Measurements from ENCODE around the gene AP1M1. TPM values are rescaled to one million over a fixed set of nuclear protein-coding genes. Genes with fewer than 3 reads are reported as not detected.

AP1M1 gene
- total and polyA plus RNA-seq, 2 experiments from 2014 or later = 56.7 to 93.3 TPM

- H4K20me1 ChIP-seq (ENCODE audit: insufficient read depth, poor library complexity, severe bottlenecking) = no peaks in the 10 kb centered on the region
- 35% methylated on average over 8 of the region's 8 CpGs for WGBS (ENCODE audit: low lambda C conversion rate, missing lambda C conversion rate)
- H3K27ac ChIP-seq = peak overlapping the region; percentile 97
- no peaks in the 10 kb centered on the region for H3K79me2 ChIP-seq
- DNase-seq (ENCODE audit: low spot score) = peak; percentile 85
- H3K4me3 ChIP-seq = no peak overlapping the region
- H3K27me3 ChIP-seq = no peaks in the 10 kb centered on the region
- H3K4me1 ChIP-seq (ENCODE audit: insufficient read depth) = peaks cover 23% of the 10 kb centered on the region
- H3K9me3 ChIP-seq (ENCODE audit: low read depth) = no peaks in the 10 kb centered on the region
- peak overlapping the region; percentile 68 for H3K4me2 ChIP-seq
- no peak overlapping the region for H2AFZ ChIP-seq
- no peaks in the 10 kb centered on the region for H3K36me3 ChIP-seq (replicated peaks; ENCODE audit: insufficient read depth, low read depth)
- TF ChIP-seq EZH2 (IDR thresholded peaks at IDR 0.05; ENCODE audit: borderline replicate concordance) (no peak), CTCF (IDR thresholded peaks at IDR 0.05; ENCODE audit: poor library complexity) (no peak), EZH2phosphoT487 (IDR thresholded peaks at IDR 0.05; ENCODE audit: low read depth, severe bottlenecking, unreplicated experiment) (no peak)
- H3K9me2 ChIP-seq (replicated peaks; ENCODE audit: insufficient read depth) = no peaks in the 10 kb centered on the region
These were observed 64.9 kb downstream of the AP1M1 start for GRCh38 chr19:16262618-16263017.

GRCh38 chr19:16263141-16263761 lies 65.5 kb downstream of the AP1M1 start:
- H3K27ac ChIP-seq = peak overlapping the region; percentile 97
- TF ChIP-seq CTCF (IDR thresholded peaks at IDR 0.05; ENCODE audit: poor library complexity) (no peak), EZH2phosphoT487 (IDR thresholded peaks at IDR 0.05; ENCODE audit: low read depth, severe bottlenecking, unreplicated experiment) (no peak), EZH2 (IDR thresholded peaks at IDR 0.05; ENCODE audit: borderline replicate concordance) (no peak)
- no peak overlapping the region for H2AFZ ChIP-seq
- no peaks in the 10 kb centered on the region for H3K9me2 ChIP-seq (replicated peaks; ENCODE audit: insufficient read depth)
- DNase-seq (ENCODE audit: low spot score) = no peak
- 45% methylated on average over 13 of the region's 14 CpGs for WGBS (ENCODE audit: low lambda C conversion rate, missing lambda C conversion rate)
- H3K4me1 ChIP-seq (ENCODE audit: insufficient read depth) = peaks cover 23% of the 10 kb centered on the region
- H3K4me2 ChIP-seq = peak overlapping the region; percentile 68
- no peak overlapping the region for H3K4me3 ChIP-seq
- no peaks in the 10 kb centered on the region for H3K27me3 ChIP-seq
- H3K36me3 ChIP-seq (replicated peaks; ENCODE audit: insufficient read depth, low read depth) = no peaks in the 10 kb centered on the region
- no peaks in the 10 kb centered on the region for H4K20me1 ChIP-seq (ENCODE audit: insufficient read depth, poor library complexity, severe bottlenecking)
- H3K9me3 ChIP-seq (ENCODE audit: low read depth) = no peaks in the 10 kb centered on the region
- H3K79me2 ChIP-seq = no peaks in the 10 kb centered on the region

- 91% methylated on average over 3 of the region's 3 CpGs for WGBS (ENCODE audit: low lambda C conversion rate, missing lambda C conversion rate)
- Histone ChIP-seq H3K27me3 (no peaks in the 10 kb centered on the region), H3K9me3 (ENCODE audit: low read depth) (no peaks in the 10 kb centered on the region), H3K27ac (no peak overlapping the region), H3K4me2 (no peak overlapping the region), H4K20me1 (ENCODE audit: insufficient read depth, poor library complexity, severe bottlenecking) (no peaks in the 10 kb centered on the region), H3K4me3 (no peak overlapping the region), H3K36me3 (replicated peaks; ENCODE audit: insufficient read depth, low read depth) (no peaks in the 10 kb centered on the region), H3K9me2 (replicated peaks; ENCODE audit: insufficient read depth) (no peaks in the 10 kb centered on the region), H3K4me1 (ENCODE audit: insufficient read depth) (peaks cover 23% of the 10 kb centered on the region), H2AFZ (no peak overlapping the region), H3K79me2 (no peaks in the 10 kb centered on the region)
- DNase-seq (ENCODE audit: low spot score) = no peak
- TF ChIP-seq EZH2 (IDR thresholded peaks at IDR 0.05; ENCODE audit: borderline replicate concordance) (no peak), EZH2phosphoT487 (IDR thresholded peaks at IDR 0.05; ENCODE audit: low read depth, severe bottlenecking, unreplicated experiment) (no peak), CTCF (IDR thresholded peaks at IDR 0.05; ENCODE audit: poor library complexity) (no peak)
These were observed 67.5 kb downstream of the AP1M1 start for GRCh38 chr19:16265205-16265604.

All from hepatocyte (in vitro differentiated cells).